Measurements from ENCODE around the gene GET4. TPM values are rescaled to one million over a fixed set of nuclear protein-coding genes. Genes with fewer than 3 reads are reported as not detected.
A peak's percentile ranks its signal among the peaks of the same experiment; 100 is the strongest.

GET4 gene
- total RNA-seq, 3 donors from 2014 or later (not counting 1 experiment from before 2014, with no cell fraction given) = 69.3 to 81.6 (median 73.2) TPM

DNA sequence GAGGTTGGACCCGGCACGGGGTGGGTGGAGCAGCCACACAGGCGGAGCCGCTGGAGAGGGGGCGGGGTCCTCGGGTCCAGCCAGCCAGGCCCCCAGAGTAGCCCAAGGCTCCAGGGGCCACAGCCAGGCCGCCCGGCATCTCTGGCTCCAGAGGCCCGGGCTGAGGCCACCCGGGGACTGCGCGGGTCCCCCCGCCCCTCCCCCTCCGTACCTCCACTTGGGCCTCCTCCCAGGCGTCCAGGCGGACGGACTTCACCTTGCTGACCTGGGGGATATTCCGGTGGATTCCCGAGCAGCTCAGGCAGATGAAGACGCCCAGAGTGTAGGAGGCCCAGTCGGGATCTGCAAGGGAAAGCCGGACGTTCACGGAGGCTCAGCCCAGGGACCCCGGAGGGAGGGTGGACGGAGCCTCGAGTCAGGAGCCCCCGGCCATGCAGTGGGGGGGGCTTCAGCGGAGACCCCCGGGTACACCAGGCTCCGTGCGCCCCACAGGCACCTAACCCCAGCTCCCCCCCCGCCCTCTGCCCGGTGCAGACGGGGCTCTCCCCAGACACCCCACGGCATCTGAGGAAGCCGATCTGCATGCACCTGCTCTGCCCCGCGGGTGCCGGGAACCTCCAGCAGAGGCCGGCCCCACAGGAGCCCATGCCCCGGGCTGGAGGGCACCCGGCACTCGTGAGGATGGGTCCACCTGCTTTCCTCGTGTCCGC, 59.0 kb downstream of the GET4 start:
- 94% methylated on average over 46 of the region's 46 CpGs for WGBS (ENCODE audit: insufficient coverage)
- no peaks in the 10 kb centered on the region for H3K27me3 Mint-ChIP-seq (ENCODE audit: low read depth in 2 of 2)
- no peak overlapping the region for H3K4me3 Mint-ChIP-seq
- no peak overlapping the region for H3K27ac Mint-ChIP-seq
- no peaks in the 10 kb centered on the region for H3K9me3 ChIP-seq (ENCODE audit: control insufficient read depth, insufficient read depth, low read length)
- intact Hi-C loops (cut with micrococcal nuclease) = no loop called here
- H3K27ac ChIP-seq (ENCODE audit: low read length) = no peak overlapping the region
- no peaks in the 10 kb centered on the region for H3K27me3 ChIP-seq (ENCODE audit: control insufficient read depth, insufficient read depth, low read length)
- DNase-seq (no peak), ATAC-seq (no peak)
- H3K36me3 ChIP-seq (ENCODE audit: control insufficient read depth, insufficient read depth, low read length) = peaks cover 9% of the 10 kb centered on the region
- H3K4me3 ChIP-seq (ENCODE audit: low read length) = no peak overlapping the region
- H3K4me1 Mint-ChIP-seq = peaks cover 14 to 37% of the 10 kb centered on the region in 2 donors
- TF ChIP-seq, protein P1, sequence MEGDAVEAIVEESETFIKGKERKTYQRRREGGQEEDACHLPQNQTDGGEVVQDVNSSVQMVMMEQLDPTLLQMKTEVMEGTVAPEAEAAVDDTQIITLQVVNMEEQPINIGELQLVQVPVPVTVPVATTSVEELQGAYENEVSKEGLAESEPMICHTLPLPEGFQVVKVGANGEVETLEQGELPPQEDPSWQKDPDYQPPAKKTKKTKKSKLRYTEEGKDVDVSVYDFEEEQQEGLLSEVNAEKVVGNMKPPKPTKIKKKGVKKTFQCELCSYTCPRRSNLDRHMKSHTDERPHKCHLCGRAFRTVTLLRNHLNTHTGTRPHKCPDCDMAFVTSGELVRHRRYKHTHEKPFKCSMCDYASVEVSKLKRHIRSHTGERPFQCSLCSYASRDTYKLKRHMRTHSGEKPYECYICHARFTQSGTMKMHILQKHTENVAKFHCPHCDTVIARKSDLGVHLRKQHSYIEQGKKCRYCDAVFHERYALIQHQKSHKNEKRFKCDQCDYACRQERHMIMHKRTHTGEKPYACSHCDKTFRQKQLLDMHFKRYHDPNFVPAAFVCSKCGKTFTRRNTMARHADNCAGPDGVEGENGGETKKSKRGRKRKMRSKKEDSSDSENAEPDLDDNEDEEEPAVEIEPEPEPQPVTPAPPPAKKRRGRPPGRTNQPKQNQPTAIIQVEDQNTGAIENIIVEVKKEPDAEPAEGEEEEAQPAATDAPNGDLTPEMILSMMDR (IDR thresholded peaks at IDR 0.05) = no peak
- H3K9me3 Mint-ChIP-seq = no peaks in the 10 kb centered on the region
- H3K36me3 Mint-ChIP-seq = no peaks in the 10 kb centered on the region
- H3K4me1 ChIP-seq (ENCODE audit: control insufficient read depth, insufficient read depth, low read length) = peaks cover 55% of the 10 kb centered on the region

DNA sequence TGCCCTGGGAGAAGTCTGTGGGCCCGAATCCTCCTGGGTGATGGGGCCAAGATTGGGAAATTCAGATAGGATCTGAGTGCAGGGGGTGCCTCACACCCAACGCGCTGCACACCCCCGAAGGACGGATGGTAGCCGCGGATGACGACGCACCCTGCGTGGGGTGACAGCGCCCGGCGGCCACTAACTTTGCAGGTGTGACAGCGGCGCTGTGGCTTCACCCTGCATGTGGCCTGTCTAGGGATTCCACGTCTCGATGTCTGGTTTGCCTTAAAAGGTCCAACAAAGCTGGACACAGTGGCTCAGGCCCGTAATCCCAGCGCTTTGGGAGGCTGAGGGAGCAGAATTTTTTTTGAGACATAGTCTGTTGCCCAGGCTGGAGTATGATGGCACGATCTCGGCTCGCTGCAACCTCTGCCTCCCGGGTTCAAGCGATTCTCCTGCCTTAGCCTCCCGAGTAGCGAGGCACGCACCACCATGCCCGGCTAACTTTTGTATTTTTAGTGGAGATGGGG, 59.6 kb downstream of the GET4 start:
- Histone ChIP-seq H3K9me3 (ENCODE audit: control insufficient read depth, insufficient read depth, low read length) (no peaks in the 10 kb centered on the region), H3K36me3 (ENCODE audit: control insufficient read depth, insufficient read depth, low read length) (peaks cover 9% of the 10 kb centered on the region), H3K4me3 (ENCODE audit: low read length) (no peak overlapping the region), H3K4me1 (ENCODE audit: control insufficient read depth, insufficient read depth, low read length) (peaks cover 49% of the 10 kb centered on the region), H3K27ac (ENCODE audit: low read length) (no peak overlapping the region), H3K27me3 (ENCODE audit: control insufficient read depth, insufficient read depth, low read length) (no peaks in the 10 kb centered on the region)
- intact Hi-C loops (cut with micrococcal nuclease) = no loop called here
- no peaks in the 10 kb centered on the region for H3K36me3 Mint-ChIP-seq
- H3K4me3 Mint-ChIP-seq = no peak overlapping the region
- no peaks in the 10 kb centered on the region for H3K9me3 Mint-ChIP-seq
- DNase-seq (no peak), ATAC-seq (no peak)
- peak overlapping the region; percentile 67 to 70 for H3K27ac Mint-ChIP-seq
- WGBS (ENCODE audit: insufficient coverage) = 90% methylated on average over 28 of the region's 28 CpGs
- H3K4me1 Mint-ChIP-seq = peaks cover 19 to 40% of the 10 kb centered on the region in 2 donors
- TF ChIP-seq, protein P1 (IDR thresholded peaks at IDR 0.05) = no peak
- H3K27me3 Mint-ChIP-seq (ENCODE audit: low read depth in 2 of 2) = no peaks in the 10 kb centered on the region

DNA sequence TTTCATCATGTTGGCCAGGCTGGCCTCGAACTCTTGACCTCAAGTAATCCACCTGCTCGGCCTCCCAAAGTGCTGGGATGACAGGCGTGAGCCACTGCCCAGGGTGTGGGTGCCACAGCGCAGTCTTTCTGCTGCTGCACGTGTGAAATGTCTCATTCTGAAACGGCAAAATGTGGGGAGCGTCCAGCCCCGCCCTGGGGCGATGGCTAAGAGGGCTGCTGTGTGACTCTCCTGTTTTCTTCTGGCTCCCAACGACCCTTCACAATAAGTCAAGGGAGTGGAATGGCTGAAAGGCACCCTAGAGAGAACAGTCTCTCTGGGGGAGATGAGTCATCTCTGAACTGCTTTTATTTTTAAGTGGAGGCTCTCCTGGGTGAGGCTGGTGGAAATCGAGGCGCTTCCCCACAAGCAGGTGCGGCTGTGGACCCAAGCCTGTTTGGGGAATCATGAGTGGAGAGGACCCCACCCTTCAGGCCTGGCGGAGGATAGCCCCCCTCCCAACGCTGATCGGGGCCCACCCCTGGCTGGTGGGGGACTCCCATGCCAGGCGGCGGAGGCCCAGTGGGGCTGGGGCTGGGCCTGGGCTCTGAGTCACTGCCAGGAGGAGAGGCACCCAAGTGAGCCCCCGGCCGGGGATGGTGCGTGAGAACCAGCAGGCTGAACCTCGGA, 60.2 kb downstream of the GET4 start:
- Mint-ChIP-seq H3K27me3 (ENCODE audit: low read depth in 2 of 2) (no peaks in the 10 kb centered on the region), H3K27ac (peak overlapping the region; percentile 67 to 70), H3K4me3 (no peak overlapping the region), H3K4me1 (peaks cover 25 to 40% of the 10 kb centered on the region in 2 donors), H3K36me3 (no peaks in the 10 kb centered on the region), H3K9me3 (no peaks in the 10 kb centered on the region)
- Histone ChIP-seq H3K27ac (ENCODE audit: low read length) (no peak overlapping the region), H3K4me1 (ENCODE audit: control insufficient read depth, insufficient read depth, low read length) (peaks cover 43% of the 10 kb centered on the region), H3K27me3 (ENCODE audit: control insufficient read depth, insufficient read depth, low read length) (no peaks in the 10 kb centered on the region), H3K9me3 (ENCODE audit: control insufficient read depth, insufficient read depth, low read length) (no peaks in the 10 kb centered on the region), H3K4me3 (ENCODE audit: low read length) (no peak overlapping the region), H3K36me3 (ENCODE audit: control insufficient read depth, insufficient read depth, low read length) (peaks cover 9% of the 10 kb centered on the region)
- intact Hi-C loops (cut with micrococcal nuclease) = no loop called here
- TF ChIP-seq, protein P1 (IDR thresholded peaks at IDR 0.05) = no peak
- DNase-seq = no peak
- WGBS (ENCODE audit: insufficient coverage) = 59% methylated on average over 22 of the region's 22 CpGs
- ATAC-seq = peak; percentile 17 to 49 (median 48)

Measured in natural killer cell (primary cell).